Keratinocyte (primary cell): ENCODE data around the gene GRK6. TPM values are rescaled to one million over a fixed set of nuclear protein-coding genes. Genes with fewer than 3 reads are reported as not detected.
"Not testable (repeated sequence)": the region's sequence is repeated elsewhere in the genome, so short reads cannot be mapped to it uniquely, and the experiment has no call there.

ENCODE experiments used
- DNase-seq: peaks from one replicate; pipeline ENCODE4 v3.0.0-alpha.2; 2011; ENCODE audit warnings: low read depth, missing footprints, low spot score
- FAIRE-seq: peaks from 2 replicates; lab custom pipeline; 2011; peaks lifted over from hg19 to GRCh38; lab: Jason Lieb, UNC
- H2AFZ ChIP-seq: 2 replicates; pipeline ENCODE4 v1.6.0; 2012; ENCODE audit warnings: low read length, control low read depth, inconsistent platforms; ENCODE audit not compliant: control insufficient read depth
- H3K27ac ChIP-seq: 2 replicates; pipeline ENCODE4 v1.5.1; 2011; ENCODE audit warnings: low read length; ENCODE audit not compliant: control insufficient read depth, insufficient read depth
- H3K27me3 ChIP-seq: 3 replicates; pipeline ENCODE4 v1.6.0; 2011; ENCODE audit warnings: low read length; ENCODE audit not compliant: control insufficient read depth, insufficient read depth; ENCODE audit errors: extremely low read depth
- H3K36me3 ChIP-seq, 2 experiments: 2 replicates in 1 of 2; 3 replicates in 1 of 2; pipeline ENCODE4 v1.5.1; 2011; ENCODE audit warnings: low read length in 2 of 2, mild to moderate bottlenecking in 1 of 2; ENCODE audit not compliant: control insufficient read depth in 2 of 2, insufficient read depth in 2 of 2; ENCODE audit errors: extremely low read depth in 1 of 2
- H3K4me1 ChIP-seq: 3 replicates; pipeline ENCODE4 v1.5.1; 2011; ENCODE audit warnings: low read length; ENCODE audit not compliant: control insufficient read depth, insufficient read depth; ENCODE audit errors: extremely low read depth
- H3K4me2 ChIP-seq: 3 replicates; pipeline ENCODE4 v1.6.0; 2011; ENCODE audit warnings: low read depth, low read length; ENCODE audit not compliant: control insufficient read depth, insufficient read depth; ENCODE audit errors: extremely low read depth
- H3K4me3 ChIP-seq, 3 experiments: fragments of 200-600 bp in 1 of 3; sonication (generic) in 1 of 3; 2 replicates in 2 of 3; 3 replicates in 1 of 3; pipeline ENCODE4 v1.5.1; 2011 to 2016; ENCODE audit warnings: low read length in 3 of 3, mild to moderate bottlenecking in 3 of 3, control low read depth in 2 of 3, inconsistent platforms in 1 of 3, low read depth in 1 of 3, mixed read lengths in 1 of 3, mixed run types in 1 of 3, moderate library complexity in 1 of 3; ENCODE audit not compliant: control insufficient read depth in 2 of 3, insufficient read depth in 2 of 3; ENCODE audit errors: extremely low read depth in 1 of 3
- H3K79me2 ChIP-seq: 2 replicates; pipeline ENCODE4 v1.6.0; 2012; ENCODE audit warnings: low read length; ENCODE audit not compliant: control insufficient read depth, insufficient read depth
- H3K9ac ChIP-seq: 3 replicates; pipeline ENCODE4 v1.6.0; 2011; ENCODE audit warnings: low read length; ENCODE audit not compliant: control insufficient read depth, insufficient read depth; ENCODE audit errors: extremely low read depth
- H3K9me1 ChIP-seq: 3 replicates; pipeline ENCODE4 v1.6.0; 2011; ENCODE audit warnings: low read length; ENCODE audit not compliant: control insufficient read depth, insufficient read depth; ENCODE audit errors: extremely low read depth
- H3K9me3 ChIP-seq: 2 replicates; pipeline ENCODE4 v1.5.1; 2012; ENCODE audit warnings: low read depth, low read length; ENCODE audit not compliant: control insufficient read depth
- H4K20me1 ChIP-seq: 3 replicates; pipeline ENCODE4 v1.6.0; 2011; ENCODE audit warnings: low read length; ENCODE audit not compliant: control insufficient read depth, insufficient read depth; ENCODE audit errors: extremely low read depth
- EZH2 ChIP-seq: IDR thresholded peaks from one replicate; pipeline ENCODE4 v1.6.1; 2012; ENCODE audit warnings: inconsistent platforms, mild to moderate bottlenecking, low read length, moderate library complexity
- dilution Hi-C: fragments of 300-500 bp; cut with MboI; formaldehyde crosslinking; loops from one replicate; pipeline ENCODE4 v1.7.0; 2020; ENCODE audit warnings: low sequenced_read_pairs; ENCODE audit not compliant: extremely low pct_ligation_motif_present
- polyA plus RNA-seq, 5 experiments: library from polyadenylated mRNA; depleted of rRNA in 3 of 5; stranded (reverse) in 3 of 5; stranded (forward) in 1 of 5; unstranded in 1 of 5; fragments of >200 nt; gene quantifications; 1 replicate in 1 of 5; 2 replicates in 3 of 5; 3 replicates in 1 of 5; pipeline versions ENCODE4 v1.2.1 to v1.2.3, GENCODE V29; 2011 to 2012; ENCODE audit warnings: missing spikeins in 2 of 5, low read depth in 1 of 5, low replicate concordance in 1 of 5
- TF ChIP-seq, protein P1 (sequence below), 3 experiments: IDR thresholded peaks in 1 of 3; conservative IDR thresholded peaks in 1 of 3; optimal IDR thresholded peaks in 1 of 3; 2 replicates in 2 of 3; 3 replicates in 1 of 3; pipeline versions ENCODE3 to v1.5.1; 2011; ENCODE audit warnings: low read length in 3 of 3, mild to moderate bottlenecking in 3 of 3, moderate library complexity in 2 of 3, control low read depth in 1 of 3, inconsistent platforms in 1 of 3; ENCODE audit not compliant: insufficient read depth in 2 of 3; ENCODE audit errors: extremely low read depth in 1 of 3

Gene GRK6
- polyA plus RNA-seq, 1 donor (not counting 4 experiments of a cell fraction or from before 2014, with no cell fraction given): 29.9 TPM

DNA sequence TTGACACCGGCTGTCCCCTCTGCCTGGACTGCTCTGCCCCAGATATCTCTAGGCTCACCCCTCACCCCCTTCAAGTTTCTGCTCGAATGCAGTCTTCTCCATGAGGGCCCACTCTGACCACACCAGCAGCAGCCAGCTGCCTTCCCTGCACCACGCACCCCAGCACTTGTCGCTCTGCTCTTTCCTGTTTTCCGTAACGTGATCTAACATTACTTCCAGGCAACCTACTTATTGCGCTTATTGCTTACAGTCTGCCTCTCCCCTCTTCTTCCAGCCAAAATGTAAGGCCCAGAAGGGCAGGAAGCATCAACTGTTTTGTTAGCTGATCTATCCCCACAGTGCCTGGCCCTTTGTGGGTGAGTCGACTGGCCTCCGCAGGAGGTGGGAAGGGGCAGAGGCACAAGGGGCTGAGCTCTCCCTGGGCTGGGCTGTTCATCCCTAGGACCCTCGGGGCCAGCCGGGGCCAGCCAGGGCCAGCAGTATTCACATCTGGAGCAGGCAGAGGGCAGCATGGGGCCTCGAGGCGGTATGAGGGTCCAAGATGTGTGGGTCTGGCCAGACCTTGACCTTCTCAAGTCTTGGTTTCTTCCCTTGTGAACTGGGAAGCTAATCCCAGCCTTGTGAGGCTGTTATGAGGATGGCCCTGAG is 58.5 kb downstream of the GRK6 start:
- no peak overlapping the region for H2AFZ ChIP-seq
- no peak overlapping the region for H3K4me3 ChIP-seq
- H3K79me2 ChIP-seq: peaks cover 3% of the 10 kb centered on the region
- H3K36me3 ChIP-seq: peaks cover 41 to 48% of the 10 kb centered on the region in 2 experiments
- FAIRE-seq: no peak
- H4K20me1 ChIP-seq: peaks cover 4% of the 10 kb centered on the region
- no peaks in the 10 kb centered on the region for H3K9me1 ChIP-seq
- no peak for DNase-seq
- H3K4me2 ChIP-seq: no peak overlapping the region
- dilution Hi-C loops: no loop called here
- no peaks in the 10 kb centered on the region for H3K4me1 ChIP-seq
- no peaks in the 10 kb centered on the region for H3K27me3 ChIP-seq
- no peak overlapping the region for H3K9ac ChIP-seq
- H3K27ac ChIP-seq: no peak overlapping the region
- no peaks in the 10 kb centered on the region for H3K9me3 ChIP-seq
- TF ChIP-seq EZH2: no peak
- TF ChIP-seq, protein P1, sequence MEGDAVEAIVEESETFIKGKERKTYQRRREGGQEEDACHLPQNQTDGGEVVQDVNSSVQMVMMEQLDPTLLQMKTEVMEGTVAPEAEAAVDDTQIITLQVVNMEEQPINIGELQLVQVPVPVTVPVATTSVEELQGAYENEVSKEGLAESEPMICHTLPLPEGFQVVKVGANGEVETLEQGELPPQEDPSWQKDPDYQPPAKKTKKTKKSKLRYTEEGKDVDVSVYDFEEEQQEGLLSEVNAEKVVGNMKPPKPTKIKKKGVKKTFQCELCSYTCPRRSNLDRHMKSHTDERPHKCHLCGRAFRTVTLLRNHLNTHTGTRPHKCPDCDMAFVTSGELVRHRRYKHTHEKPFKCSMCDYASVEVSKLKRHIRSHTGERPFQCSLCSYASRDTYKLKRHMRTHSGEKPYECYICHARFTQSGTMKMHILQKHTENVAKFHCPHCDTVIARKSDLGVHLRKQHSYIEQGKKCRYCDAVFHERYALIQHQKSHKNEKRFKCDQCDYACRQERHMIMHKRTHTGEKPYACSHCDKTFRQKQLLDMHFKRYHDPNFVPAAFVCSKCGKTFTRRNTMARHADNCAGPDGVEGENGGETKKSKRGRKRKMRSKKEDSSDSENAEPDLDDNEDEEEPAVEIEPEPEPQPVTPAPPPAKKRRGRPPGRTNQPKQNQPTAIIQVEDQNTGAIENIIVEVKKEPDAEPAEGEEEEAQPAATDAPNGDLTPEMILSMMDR (optimal IDR thresholded peaks at IDR 0.05 in 1 of 3, IDR thresholded peaks at IDR 0.05 in 1 of 3, conservative IDR thresholded peaks at IDR 0.05 in 1 of 3; ENCODE audit: extremely low read depth in 1 of 3, insufficient read depth in 2 of 3, low read length in 3 of 3): no peak

- dilution Hi-C loops: not testable (repeated sequence)
Observed at GRCh38 chr5:177485753-177486152, 59.3 kb downstream of the GRK6 start.

DNA sequence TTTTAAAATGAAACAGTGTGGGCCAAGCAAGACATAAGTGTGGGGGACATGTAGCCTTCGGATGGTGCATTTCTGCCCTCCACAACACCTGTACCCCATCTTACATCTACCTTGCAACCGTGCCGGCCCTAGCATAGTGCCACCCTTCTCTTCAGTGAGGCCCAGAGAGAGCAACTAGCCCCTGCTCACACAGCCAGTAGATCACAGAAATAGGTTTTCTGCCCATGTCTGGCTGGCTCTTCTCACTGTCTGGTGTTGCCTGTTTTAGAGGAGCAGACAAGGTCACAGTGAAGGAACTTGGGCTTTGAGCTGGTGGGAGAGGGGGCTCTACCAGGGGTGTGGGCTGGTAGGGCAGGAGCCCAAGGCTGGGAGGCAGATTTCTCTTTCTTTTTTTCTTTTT is 59.8 kb downstream of the GRK6 start:
- Histone ChIP-seq H3K9me1 (no peaks in the 10 kb centered on the region), H3K79me2 (peaks cover 7% of the 10 kb centered on the region), H3K9ac (no peak overlapping the region), H4K20me1 (peaks cover 5% of the 10 kb centered on the region), H2AFZ (no peak overlapping the region), H3K4me2 (no peak overlapping the region), H3K4me1 (no peaks in the 10 kb centered on the region), H3K36me3 (peaks cover 48 to 57% of the 10 kb centered on the region in 2 experiments), H3K27ac (no peak overlapping the region), H3K27me3 (no peaks in the 10 kb centered on the region), H3K4me3 (no peak overlapping the region), H3K9me3 (no peaks in the 10 kb centered on the region)
- FAIRE-seq: no peak
- DNase-seq: no peak
- TF ChIP-seq, protein P1 (optimal IDR thresholded peaks at IDR 0.05 in 1 of 3, IDR thresholded peaks at IDR 0.05 in 1 of 3, conservative IDR thresholded peaks at IDR 0.05 in 1 of 3; ENCODE audit: extremely low read depth in 1 of 3, insufficient read depth in 2 of 3, low read length in 3 of 3): no peak
- TF ChIP-seq EZH2: no peak
- dilution Hi-C loops: no loop called here

More at GRCh38 chr5:177485753-177486152, 59.3 kb downstream of the GRK6 start:
- FAIRE-seq, H3K9me1 ChIP-seq, H3K4me1 ChIP-seq, H3K9ac ChIP-seq, H3K4me2 ChIP-seq, H3K4me3 ChIP-seq, H3K9me3 ChIP-seq, H3K27me3 ChIP-seq, H2AFZ ChIP-seq, DNase-seq, H4K20me1 ChIP-seq, H3K79me2 ChIP-seq, H3K27ac ChIP-seq: not testable (repeated sequence)
- peaks cover 46 to 52% of the 10 kb centered on the region in 2 experiments for H3K36me3 ChIP-seq
